HG03066 (cell line): ENCODE measurements around the gene MS4A14.
A peak's percentile ranks its signal among the peaks of the same experiment; 100 is the strongest.
"Not testable (repeated sequence)": the region's sequence is repeated elsewhere in the genome, so short reads cannot be mapped to it uniquely, and the experiment has no call there.

ENCODE experiments used
- ATAC-seq: cut with Tn5 transposase; IDR thresholded peaks from one replicate; pipeline ENCODE4 v1.9.1; 2021; ENCODE audit warnings: low read depth; ENCODE audit not compliant: unreplicated experiment

MS4A14 gene

GRCh38 chr11:60396382-60396781 is at the start of gene MS4A14:
TSS of gene MS4A14 (plus strand) at chr11:60396459. CDS start at chr11:60396579, 120 bp downstream.
- ATAC-seq: peak; percentile 13

GRCh38 chr11:60347084-60347797 is 49.0 kb upstream of the MS4A14 start:
- peak; percentile 62 for ATAC-seq

GRCh38 chr11:60348116-60348515 is 48.1 kb upstream of the MS4A14 start:
- ATAC-seq: no peak

GRCh38 chr11:60349990-60350389 is 46.3 kb upstream of the MS4A14 start:
- ATAC-seq: no peak

- ATAC-seq: no peak
These were observed 38.5 kb upstream of the MS4A14 start for GRCh38 chr11:60357771-60358170.

GRCh38 chr11:60360621-60361020 is 35.6 kb upstream of the MS4A14 start:
- no peak for ATAC-seq

- no peak for ATAC-seq
These were observed 34.0 kb upstream of the MS4A14 start for GRCh38 chr11:60362241-60362640.

- ATAC-seq: peak; percentile 52
These were observed 32.5 kb upstream of the MS4A14 start for GRCh38 chr11:60363542-60364470.

GRCh38 chr11:60366262-60366904 is 29.9 kb upstream of the MS4A14 start:
- ATAC-seq: not testable (repeated sequence)

GRCh38 chr11:60367009-60367408 is 29.2 kb upstream of the MS4A14 start:
- ATAC-seq: peak; percentile 93

GRCh38 chr11:60367896-60368295 is 28.4 kb upstream of the MS4A14 start:
- ATAC-seq: no peak

GRCh38 chr11:60370252-60370810 is 25.9 kb upstream of the MS4A14 start:
- ATAC-seq: no peak

- ATAC-seq: no peak
These were observed 25.4 kb upstream of the MS4A14 start for GRCh38 chr11:60370811-60371298.

- ATAC-seq: no peak
These were observed 24.9 kb upstream of the MS4A14 start for GRCh38 chr11:60371386-60371785.

- ATAC-seq: no peak
These were observed 24.4 kb upstream of the MS4A14 start for GRCh38 chr11:60371854-60372253.

- ATAC-seq: no peak
These were observed 23.5 kb upstream of the MS4A14 start for GRCh38 chr11:60372767-60373166.

- no peak for ATAC-seq
These were observed 20.9 kb upstream of the MS4A14 start for GRCh38 chr11:60375316-60375715.

GRCh38 chr11:60376601-60377000 is 19.7 kb upstream of the MS4A14 start:
- no peak for ATAC-seq

- ATAC-seq: no peak
These were observed 18.7 kb upstream of the MS4A14 start for GRCh38 chr11:60377401-60378136.

GRCh38 chr11:60378354-60378753 is 17.9 kb upstream of the MS4A14 start, which contains the start of gene MS4A7:
TSS of gene MS4A7 (plus strand) at chr11:60378532. CDS start at chr11:60383142, 4,610 bp downstream.
- peak; percentile 91 for ATAC-seq
